GM23338 (cell line): Measurements from ENCODE around the gene KRTAP4-8. TPM values are rescaled to one million over a fixed set of nuclear protein-coding genes. Genes with fewer than 3 reads are reported as not detected.

Experiments used
- ATAC-seq: fragments of 200-7000 bp; cut with Tn5 transposase; 3 replicates; pipeline ENCODE4 v1.9.1; 2020
- DNase-seq: peaks from one replicate; pipeline ENCODE4 v3.0.0-alpha.2; 2015; ENCODE audit warnings: low spot score
- H2AFZ ChIP-seq: fragments of 200-600 bp; sonication (generic); 2 replicates; pipeline ENCODE4 v1.8.0; 2016; ENCODE audit warnings: antibody characterized with exemption, mild to moderate bottlenecking, moderate library complexity
- H3F3A ChIP-seq: fragments of 200-600 bp; sonication (generic); replicated peaks from 2 replicates; pipeline ENCODE4 v1.8.0; 2017; ENCODE audit warnings: antibody characterized with exemption, mixed run types, low read depth
- H3K27ac ChIP-seq: fragments of 200-600 bp; sonication (generic); 2 replicates; pipeline ENCODE4 v1.6.1; 2016; ENCODE audit warnings: low read depth
- H3K27me3 ChIP-seq: fragments of 200-600 bp; sonication (generic); 2 replicates; pipeline ENCODE4 v1.8.0; 2016; ENCODE audit warnings: mild to moderate bottlenecking, mixed run types, moderate library complexity; ENCODE audit not compliant: insufficient read depth
- H3K36me3 ChIP-seq: fragments of 200-600 bp; sonication (generic); 2 replicates; pipeline ENCODE4 v1.8.0; 2016; ENCODE audit warnings: mild to moderate bottlenecking; ENCODE audit not compliant: insufficient read depth
- H3K4me1 ChIP-seq: fragments of 200-600 bp; sonication (generic); 2 replicates; pipeline ENCODE4 v1.8.0; 2016; ENCODE audit warnings: mild to moderate bottlenecking, moderate library complexity; ENCODE audit not compliant: insufficient read depth
- H3K4me2 ChIP-seq: fragments of 200-600 bp; sonication (generic); 2 replicates; pipeline ENCODE4 v1.7.1; 2017; ENCODE audit warnings: mixed run types
- H3K4me3 ChIP-seq: fragments of 200-600 bp; sonication (generic); 2 replicates; pipeline ENCODE4 v1.6.1; 2016; ENCODE audit warnings: mixed run types
- H3K79me2 ChIP-seq: fragments of 200-600 bp; sonication (generic); replicated peaks from 2 replicates; pipeline ENCODE4 v1.8.0; 2017; ENCODE audit warnings: mild to moderate bottlenecking; ENCODE audit not compliant: insufficient read depth
- H3K9me2 ChIP-seq: fragments of 200-600 bp; sonication (generic); 2 replicates; pipeline ENCODE4 v1.8.0; 2017; ENCODE audit not compliant: insufficient read depth
- H4K20me1 ChIP-seq: fragments of 200-600 bp; sonication (generic); replicated peaks from 2 replicates; pipeline ENCODE4 v1.8.0; 2017; ENCODE audit warnings: mild to moderate bottlenecking; ENCODE audit not compliant: insufficient read depth
- H3K27ac Mint-ChIP-seq: 2 replicates; pipeline ENCODE4 v1.8.0; 2020; ENCODE audit warnings: inconsistent platforms, mild to moderate bottlenecking, moderate library complexity, mixed read lengths
- H3K27me3 Mint-ChIP-seq: 3 replicates; pipeline ENCODE4 v1.8.0; 2022; ENCODE audit warnings: low read depth, mild to moderate bottlenecking, moderate library complexity, mixed read lengths, inconsistent platforms; ENCODE audit not compliant: insufficient read depth, poor library complexity
- H3K36me3 Mint-ChIP-seq: 3 replicates; pipeline ENCODE4 v1.8.0; 2021; ENCODE audit warnings: low read depth, mild to moderate bottlenecking, inconsistent platforms, moderate library complexity, mixed read lengths
- H3K4me1 Mint-ChIP-seq: 3 replicates; pipeline ENCODE4 v1.8.0; 2020; ENCODE audit warnings: mild to moderate bottlenecking, inconsistent platforms, mixed read lengths
- H3K4me3 Mint-ChIP-seq: 3 replicates; pipeline ENCODE4 v1.8.0; 2021; ENCODE audit warnings: moderate library complexity, mild to moderate bottlenecking, inconsistent platforms, mixed read lengths
- H3K9me3 Mint-ChIP-seq: 3 replicates; pipeline ENCODE4 v1.8.0; 2020; ENCODE audit warnings: moderate library complexity, mild to moderate bottlenecking, inconsistent platforms, mixed read lengths
- CREB1 ChIP-seq: fragments of 250-450 bp; sonication (Bioruptor Pico); IDR thresholded peaks from 2 replicates; pipeline ENCODE4 v1.5.0; 2020; ENCODE audit warnings: low read depth, mild to moderate bottlenecking, moderate library complexity
- EZH2 ChIP-seq: fragments of 200-600 bp; sonication (generic); IDR thresholded peaks from one replicate; pipeline ENCODE4 v1.8.0; 2017; ENCODE audit warnings: antibody characterized with exemption, mild to moderate bottlenecking, low read depth; ENCODE audit not compliant: unreplicated experiment
- EZH2phosphoT487 ChIP-seq: fragments of 200-600 bp; sonication (generic); IDR thresholded peaks from one replicate; pipeline ENCODE4 v1.8.1; 2018; ENCODE audit warnings: antibody characterized with exemption; ENCODE audit not compliant: unreplicated experiment
- JUNB ChIP-seq: IDR thresholded peaks from one replicate; pipeline ENCODE4 v1.6.1; 2016; ENCODE audit warnings: antibody characterized with exemption; ENCODE audit not compliant: unreplicated experiment
- POLR2AphosphoS5 ChIP-seq: IDR thresholded peaks from 2 replicates; pipeline ENCODE4 v1.6.1; 2016; ENCODE audit warnings: antibody characterized with exemption, low read depth
- STAT1 ChIP-seq: IDR thresholded peaks from one replicate; pipeline ENCODE4 v1.6.1; 2016; ENCODE audit warnings: antibody characterized with exemption; ENCODE audit not compliant: unreplicated experiment
- ZNF114 ChIP-seq: fragments of 250-450 bp; sonication (Bioruptor Pico); IDR thresholded peaks from 2 replicates; pipeline ENCODE4 v1.5.0; 2020; ENCODE audit warnings: mild to moderate bottlenecking, moderate library complexity
- ZNF331 ChIP-seq: fragments of 250-450 bp; sonication (Bioruptor Pico); IDR thresholded peaks from 2 replicates; pipeline ENCODE4 v1.5.0; 2020; ENCODE audit warnings: low read depth, mild to moderate bottlenecking, moderate library complexity
- polyA plus RNA-seq: library from polyadenylated mRNA; unstranded; fragments of >200 nt; fragmentation: Nextera tagmentation; extraction: Ambion mirVana; gene quantifications from 2 replicates; pipeline ENCODE4 v1.2.1, GENCODE V29; 2016
- total RNA-seq: library from RNA; depleted of rRNA; stranded (reverse); fragments of >200 nt; shearing (Covaris generic); gene quantifications from 2 replicates; pipeline ENCODE4 v1.2.3, GENCODE V29; 2014
- TF ChIP-seq, protein P1 (sequence below): IDR thresholded peaks from 2 replicates; pipeline ENCODE4 v1.6.1; 2016; ENCODE audit warnings: antibody characterized with exemption
- TF ChIP-seq, protein P2 (sequence below): IDR thresholded peaks from one replicate; pipeline ENCODE4 v1.6.1; 2018; ENCODE audit warnings: antibody characterized with exemption; ENCODE audit not compliant: unreplicated experiment

Gene KRTAP4-8
- total and polyA plus RNA-seq, 2 experiments from 2014 or later = not detected

DNA sequence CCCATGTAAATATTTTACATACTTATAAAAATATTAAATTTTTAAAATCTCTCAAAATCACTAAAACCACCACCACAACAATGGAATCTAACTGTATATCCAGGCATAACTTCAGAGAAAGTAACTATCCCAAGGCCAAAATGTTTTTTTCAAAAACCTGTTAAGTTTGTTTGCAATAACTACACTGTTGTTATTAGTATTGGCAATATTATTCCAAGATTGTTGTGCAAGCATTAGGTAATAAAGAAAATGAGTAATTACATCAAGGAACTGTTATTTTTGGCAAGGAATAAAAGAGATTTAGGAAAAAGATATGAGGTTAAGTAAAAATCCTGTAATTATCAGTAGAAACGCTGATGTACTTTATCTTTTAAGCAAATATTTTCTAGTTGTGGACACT, 29.4 kb upstream of the KRTAP4-8 start:
- no peaks in the 10 kb centered on the region for H4K20me1 ChIP-seq
- H3K4me1 ChIP-seq = no peaks in the 10 kb centered on the region
- TF ChIP-seq CREB1 (CRISPR knock-in tag) (no peak), ZNF331 (no peak)
- DNase-seq (no peak), ATAC-seq (no peak)
- Mint-ChIP-seq H3K4me3 (no peak overlapping the region), H3K9me3 (no peaks in the 10 kb centered on the region; the same call in 2 of the 3 replicates), H3K36me3 (no peaks in the 10 kb centered on the region), H3K4me1 (peaks cover 5% of the 10 kb centered on the region), H3K27me3 (no peaks in the 10 kb centered on the region), H3K27ac (no peak overlapping the region)
- no peak overlapping the region for H3K4me2 ChIP-seq
- H2AFZ ChIP-seq = no peak overlapping the region
- H3K9me2 ChIP-seq = no peaks in the 10 kb centered on the region
- no peak overlapping the region for H3K27ac ChIP-seq
- no peak overlapping the region for H3K4me3 ChIP-seq
- H3K27me3 ChIP-seq = no peaks in the 10 kb centered on the region
- no peaks in the 10 kb centered on the region for H3K36me3 ChIP-seq
- no peaks in the 10 kb centered on the region for H3F3A ChIP-seq
- H3K79me2 ChIP-seq = no peaks in the 10 kb centered on the region

DNA sequence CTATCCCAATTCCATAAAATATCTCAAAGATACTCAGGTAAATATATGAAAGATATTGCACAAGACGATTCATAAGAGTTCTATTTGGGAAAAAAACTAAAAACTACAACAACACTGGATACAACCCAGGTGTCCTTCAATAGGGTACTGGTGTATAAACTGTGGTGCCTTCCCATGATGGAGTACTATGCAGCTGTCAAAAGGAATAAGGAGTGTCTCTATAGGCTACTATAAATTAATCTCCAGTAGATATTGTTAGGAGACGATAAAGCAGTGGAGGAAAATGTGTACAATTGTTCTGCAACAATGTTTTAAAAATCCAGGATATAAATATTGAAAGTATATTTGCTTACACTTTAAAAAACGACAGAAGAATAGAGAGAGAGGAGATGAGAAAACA, 28.5 kb upstream of the KRTAP4-8 start:
- H3K4me1 Mint-ChIP-seq = peaks cover 5% of the 10 kb centered on the region
- no peaks in the 10 kb centered on the region for H3K79me2 ChIP-seq
- H3K9me2 ChIP-seq = no peaks in the 10 kb centered on the region
- no peak overlapping the region for H3K4me3 ChIP-seq
- no peaks in the 10 kb centered on the region for H3K27me3 ChIP-seq
- TF ChIP-seq EZH2 = no peak
- no peak for TF ChIP-seq EZH2phosphoT487
- TF ChIP-seq ZNF331 = no peak
- no peak for TF ChIP-seq POLR2AphosphoS5
- TF ChIP-seq, protein P1, sequence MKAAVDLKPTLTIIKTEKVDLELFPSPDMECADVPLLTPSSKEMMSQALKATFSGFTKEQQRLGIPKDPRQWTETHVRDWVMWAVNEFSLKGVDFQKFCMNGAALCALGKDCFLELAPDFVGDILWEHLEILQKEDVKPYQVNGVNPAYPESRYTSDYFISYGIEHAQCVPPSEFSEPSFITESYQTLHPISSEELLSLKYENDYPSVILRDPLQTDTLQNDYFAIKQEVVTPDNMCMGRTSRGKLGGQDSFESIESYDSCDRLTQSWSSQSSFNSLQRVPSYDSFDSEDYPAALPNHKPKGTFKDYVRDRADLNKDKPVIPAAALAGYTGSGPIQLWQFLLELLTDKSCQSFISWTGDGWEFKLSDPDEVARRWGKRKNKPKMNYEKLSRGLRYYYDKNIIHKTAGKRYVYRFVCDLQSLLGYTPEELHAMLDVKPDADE = no peak
- no peak overlapping the region for H3K27ac Mint-ChIP-seq
- DNase-seq (no peak), ATAC-seq (no peak)
- no peaks in the 10 kb centered on the region; the same call in 2 of the 3 replicates for H3K9me3 Mint-ChIP-seq
- no peak overlapping the region for H3K4me2 ChIP-seq
- H3K36me3 Mint-ChIP-seq = no peaks in the 10 kb centered on the region
- H3F3A ChIP-seq = no peaks in the 10 kb centered on the region
- peaks cover 5% of the 10 kb centered on the region for H3K27me3 Mint-ChIP-seq
- H4K20me1 ChIP-seq = no peaks in the 10 kb centered on the region
- no peaks in the 10 kb centered on the region; the same call in 1 of the 2 replicates for H3K36me3 ChIP-seq
- H2AFZ ChIP-seq = no peak overlapping the region
- no peak overlapping the region for H3K27ac ChIP-seq
- no peaks in the 10 kb centered on the region for H3K4me1 ChIP-seq
- no peak overlapping the region for H3K4me3 Mint-ChIP-seq

DNA sequence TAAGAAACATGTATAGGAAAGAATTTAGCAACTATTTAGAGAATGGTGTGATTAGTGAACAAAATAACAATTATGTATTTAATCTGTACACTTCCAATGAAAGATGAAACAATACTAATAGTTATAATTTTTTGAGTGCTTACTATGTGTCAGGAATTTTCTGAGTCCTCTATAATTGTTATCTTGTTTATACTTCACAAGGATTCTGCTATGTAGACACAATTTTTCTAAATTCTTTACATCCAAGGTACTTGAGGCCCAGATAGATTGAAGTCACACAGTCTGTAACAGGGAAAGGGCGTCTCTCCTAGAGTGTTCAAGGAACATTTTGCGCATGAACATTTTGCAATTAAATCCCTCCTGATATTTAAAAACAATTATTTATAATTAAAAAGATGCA, 27.1 kb upstream of the KRTAP4-8 start:
- ATAC-seq (no peak), DNase-seq (no peak)
- Histone ChIP-seq H3K4me1 (no peaks in the 10 kb centered on the region), H3K4me3 (no peak overlapping the region), H3K4me2 (no peak overlapping the region), H3K27ac (no peak overlapping the region), H2AFZ (no peak overlapping the region), H4K20me1 (no peaks in the 10 kb centered on the region), H3K79me2 (no peaks in the 10 kb centered on the region), H3K9me2 (no peaks in the 10 kb centered on the region), H3F3A (no peaks in the 10 kb centered on the region), H3K36me3 (no peaks in the 10 kb centered on the region; the same call in 1 of the 2 replicates), H3K27me3 (no peaks in the 10 kb centered on the region)
- no peaks in the 10 kb centered on the region for H3K36me3 Mint-ChIP-seq
- H3K27me3 Mint-ChIP-seq = peaks cover 5% of the 10 kb centered on the region
- H3K4me1 Mint-ChIP-seq = peaks cover 9% of the 10 kb centered on the region
- H3K4me3 Mint-ChIP-seq = no peak overlapping the region
- no peaks in the 10 kb centered on the region; the same call in 2 of the 3 replicates for H3K9me3 Mint-ChIP-seq
- no peak overlapping the region for H3K27ac Mint-ChIP-seq
- TF ChIP-seq CREB1 (CRISPR knock-in tag) = no peak
- no peak for TF ChIP-seq STAT1
- TF ChIP-seq JUNB = no peak
- TF ChIP-seq ZNF114 (CRISPR knock-in tag) = no peak
- TF ChIP-seq, protein P2, sequence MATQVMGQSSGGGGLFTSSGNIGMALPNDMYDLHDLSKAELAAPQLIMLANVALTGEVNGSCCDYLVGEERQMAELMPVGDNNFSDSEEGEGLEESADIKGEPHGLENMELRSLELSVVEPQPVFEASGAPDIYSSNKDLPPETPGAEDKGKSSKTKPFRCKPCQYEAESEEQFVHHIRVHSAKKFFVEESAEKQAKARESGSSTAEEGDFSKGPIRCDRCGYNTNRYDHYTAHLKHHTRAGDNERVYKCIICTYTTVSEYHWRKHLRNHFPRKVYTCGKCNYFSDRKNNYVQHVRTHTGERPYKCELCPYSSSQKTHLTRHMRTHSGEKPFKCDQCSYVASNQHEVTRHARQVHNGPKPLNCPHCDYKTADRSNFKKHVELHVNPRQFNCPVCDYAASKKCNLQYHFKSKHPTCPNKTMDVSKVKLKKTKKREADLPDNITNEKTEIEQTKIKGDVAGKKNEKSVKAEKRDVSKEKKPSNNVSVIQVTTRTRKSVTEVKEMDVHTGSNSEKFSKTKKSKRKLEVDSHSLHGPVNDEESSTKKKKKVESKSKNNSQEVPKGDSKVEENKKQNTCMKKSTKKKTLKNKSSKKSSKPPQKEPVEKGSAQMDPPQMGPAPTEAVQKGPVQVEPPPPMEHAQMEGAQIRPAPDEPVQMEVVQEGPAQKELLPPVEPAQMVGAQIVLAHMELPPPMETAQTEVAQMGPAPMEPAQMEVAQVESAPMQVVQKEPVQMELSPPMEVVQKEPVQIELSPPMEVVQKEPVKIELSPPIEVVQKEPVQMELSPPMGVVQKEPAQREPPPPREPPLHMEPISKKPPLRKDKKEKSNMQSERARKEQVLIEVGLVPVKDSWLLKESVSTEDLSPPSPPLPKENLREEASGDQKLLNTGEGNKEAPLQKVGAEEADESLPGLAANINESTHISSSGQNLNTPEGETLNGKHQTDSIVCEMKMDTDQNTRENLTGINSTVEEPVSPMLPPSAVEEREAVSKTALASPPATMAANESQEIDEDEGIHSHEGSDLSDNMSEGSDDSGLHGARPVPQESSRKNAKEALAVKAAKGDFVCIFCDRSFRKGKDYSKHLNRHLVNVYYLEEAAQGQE = no peak
- TF ChIP-seq ZNF331 = no peak
- TF ChIP-seq EZH2phosphoT487 = no peak
- TF ChIP-seq POLR2AphosphoS5 = no peak
